Kidney (tissue), 14 donors: Measurements from ENCODE around the gene GATA3. TPM values are rescaled to one million over a fixed set of nuclear protein-coding genes. Genes with fewer than 3 reads are reported as not detected.

ENCODE experiments used
- DNase-seq, 5 donors: peaks; one replicate each; pipeline ENCODE4 v3.0.0-alpha.2; 2013 to 2020
- FAIRE-seq: peaks from 2 replicates; lab custom pipeline; 2012; peaks lifted over from hg19 to GRCh38; lab: Jason Lieb, UNC
- H3K27ac ChIP-seq, 2 donors: one replicate each; pipeline ENCODE4 v1.7.0; 2013; ENCODE audit warnings: low read depth in 2 of 2, low read length in 2 of 2, inconsistent platforms in 1 of 2
- H3K27me3 ChIP-seq: one replicate; pipeline ENCODE4 v1.7.1; 2013; ENCODE audit warnings: low read length, inconsistent platforms; ENCODE audit not compliant: control insufficient read depth, insufficient read depth
- H3K36me3 ChIP-seq, 3 donors: one replicate each; pipeline versions ENCODE4 v1.7.0 to v1.7.1; 2013; ENCODE audit warnings: low read length in 3 of 3, control low read depth in 1 of 3, inconsistent platforms in 1 of 3; ENCODE audit not compliant: insufficient read depth in 3 of 3, control insufficient read depth in 2 of 3
- H3K4me1 ChIP-seq, 3 donors: one replicate each; pipeline versions ENCODE4 v1.7.0 to v1.7.1; 2013; ENCODE audit warnings: low read length in 3 of 3, inconsistent platforms in 1 of 3, low read depth in 1 of 3; ENCODE audit not compliant: control insufficient read depth in 2 of 3, insufficient read depth in 2 of 3
- H3K4me3 ChIP-seq, 3 donors: one replicate each; pipeline versions ENCODE4 v1.7.0 to v1.8.1; 2013; ENCODE audit warnings: low read length in 3 of 3, control low read depth in 1 of 3, inconsistent platforms in 1 of 3
- H3K9ac ChIP-seq, 3 donors: one replicate each; pipeline versions ENCODE4 v1.7.0 to v1.7.1; 2013; ENCODE audit warnings: low read length in 3 of 3, control low read depth in 1 of 3, inconsistent platforms in 1 of 3
- H3K9me3 ChIP-seq, 3 donors: one replicate each; pipeline versions ENCODE4 v1.7.0 to v1.7.1; 2013; ENCODE audit warnings: low read length in 3 of 3, control low read depth in 1 of 3, inconsistent platforms in 1 of 3; ENCODE audit not compliant: control insufficient read depth in 2 of 3, insufficient read depth in 1 of 3
- intact Hi-C: fragments of 100-400 bp; cut with DNase I; formaldehyde crosslinking; loops from one replicate; pipeline ENCODE4 v1.11.1; 2022
- polyA plus RNA-seq: library from polyadenylated mRNA; stranded (reverse); fragments of 350-450 nt; fragmentation: Illumina TruSeq; extraction: RNeasy Lipid Tissue Mini Kit (QIAGEN cat#74804); gene quantifications from one replicate; pipeline ENCODE4 v1.2.3, GENCODE V29; 2014; ENCODE audit warnings: low read depth, low replicate concordance; ENCODE audit not compliant: insufficient read depth
- total RNA-seq: library from RNA; stranded (reverse); fragmentation: NEBNext Ultra II Directional; extraction: Animal tissue kit (Norgen Biotek cat#: 25700); gene quantifications from one replicate; pipeline ENCODE4 v1.2.1, GENCODE V29; 2021
- TF ChIP-seq, protein P1 (sequence below): IDR thresholded peaks from 3 replicates; pipeline ENCODE4 v1.5.1; 2012; ENCODE audit warnings: mild to moderate bottlenecking, moderate library complexity, borderline replicate concordance; ENCODE audit not compliant: insufficient read depth; ENCODE audit errors: extremely low read depth
- donor health status: control.
- donor health status: control.
- donor health status: control.
- donor health status: control.
- donor health status: control.
- donor health status: DM: yes; HTN: yes; CAD: no.
- donor health status: Normal renal cell carcinoma (clear cell type).

The GATA3 gene
- total and polyA plus RNA-seq, 2 donors from 2014 or later: 23.5 to 45.9 TPM

DNA sequence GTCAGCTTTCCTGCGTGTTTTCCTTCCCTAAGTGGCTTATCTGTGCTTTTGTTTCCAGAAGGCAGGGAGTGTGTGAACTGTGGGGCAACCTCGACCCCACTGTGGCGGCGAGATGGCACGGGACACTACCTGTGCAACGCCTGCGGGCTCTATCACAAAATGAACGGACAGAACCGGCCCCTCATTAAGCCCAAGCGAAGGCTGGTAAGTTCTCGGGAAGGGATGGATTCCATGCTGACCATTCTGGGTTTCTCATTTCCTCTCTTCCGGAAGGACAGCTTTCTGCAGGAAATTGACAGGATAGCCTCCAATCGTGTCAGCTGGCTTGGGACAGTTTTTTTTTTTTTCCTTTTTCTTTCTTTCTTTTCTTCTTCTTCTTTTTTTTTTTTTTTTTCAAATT, 9.4 kb downstream of the GATA3 start:
- peak overlapping the region in 1 of 3 donors; percentile 17 for H3K4me3 ChIP-seq

DNA sequence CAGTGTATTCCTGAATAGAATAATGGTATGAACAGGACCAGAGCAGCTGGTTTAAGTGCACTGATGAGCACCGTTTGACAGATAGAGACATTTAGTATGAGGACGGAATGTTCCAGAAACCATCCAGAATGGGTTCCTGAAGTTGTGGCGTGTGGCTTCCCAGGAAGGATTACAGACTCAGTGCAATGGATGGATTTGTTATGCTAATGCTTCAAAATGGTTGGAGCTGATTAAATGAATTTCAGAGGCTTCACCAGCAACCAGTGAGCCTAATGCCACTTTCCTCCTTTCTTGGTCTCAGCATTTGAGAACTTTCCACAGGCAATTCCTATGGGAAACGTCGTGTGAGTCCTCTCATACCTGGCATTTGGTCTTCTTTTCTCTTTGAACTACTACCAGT, 9.9 kb downstream of the GATA3 start:
- Histone ChIP-seq H3K36me3 (peaks cover 0 to 2% (median 0%) of the 10 kb centered on the region in 3 donors), H3K9me3 (no peaks in the 10 kb centered on the region), H3K9ac (no peak overlapping the region), H3K27me3 (peaks cover 10% of the 10 kb centered on the region), H3K4me1 (no peaks in the 10 kb centered on the region), H3K27ac (peak overlapping the region in 1 of 2 donors; percentile 1), H3K4me3 (no peak overlapping the region)
- no peak for FAIRE-seq
- TF ChIP-seq, protein P1, sequence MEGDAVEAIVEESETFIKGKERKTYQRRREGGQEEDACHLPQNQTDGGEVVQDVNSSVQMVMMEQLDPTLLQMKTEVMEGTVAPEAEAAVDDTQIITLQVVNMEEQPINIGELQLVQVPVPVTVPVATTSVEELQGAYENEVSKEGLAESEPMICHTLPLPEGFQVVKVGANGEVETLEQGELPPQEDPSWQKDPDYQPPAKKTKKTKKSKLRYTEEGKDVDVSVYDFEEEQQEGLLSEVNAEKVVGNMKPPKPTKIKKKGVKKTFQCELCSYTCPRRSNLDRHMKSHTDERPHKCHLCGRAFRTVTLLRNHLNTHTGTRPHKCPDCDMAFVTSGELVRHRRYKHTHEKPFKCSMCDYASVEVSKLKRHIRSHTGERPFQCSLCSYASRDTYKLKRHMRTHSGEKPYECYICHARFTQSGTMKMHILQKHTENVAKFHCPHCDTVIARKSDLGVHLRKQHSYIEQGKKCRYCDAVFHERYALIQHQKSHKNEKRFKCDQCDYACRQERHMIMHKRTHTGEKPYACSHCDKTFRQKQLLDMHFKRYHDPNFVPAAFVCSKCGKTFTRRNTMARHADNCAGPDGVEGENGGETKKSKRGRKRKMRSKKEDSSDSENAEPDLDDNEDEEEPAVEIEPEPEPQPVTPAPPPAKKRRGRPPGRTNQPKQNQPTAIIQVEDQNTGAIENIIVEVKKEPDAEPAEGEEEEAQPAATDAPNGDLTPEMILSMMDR: no peak
- intact Hi-C loops: no loop called here
- no peak for DNase-seq

More for the DNA sequence above, 9.4 kb downstream of the GATA3 start:
- Histone ChIP-seq H3K36me3 (no peaks in the 10 kb centered on the region), H3K4me1 (peaks cover 0 to 3% (median 0%) of the 10 kb centered on the region in 3 donors), H3K9ac (peak overlapping the region in 1 of 3 donors; percentile 23), H3K27ac (no peak overlapping the region), H3K9me3 (no peaks in the 10 kb centered on the region), H3K27me3 (peaks cover 15% of the 10 kb centered on the region)
- intact Hi-C loops: no loop called here
- FAIRE-seq (no peak), DNase-seq (no peak)
- TF ChIP-seq, protein P1: no peak

DNA sequence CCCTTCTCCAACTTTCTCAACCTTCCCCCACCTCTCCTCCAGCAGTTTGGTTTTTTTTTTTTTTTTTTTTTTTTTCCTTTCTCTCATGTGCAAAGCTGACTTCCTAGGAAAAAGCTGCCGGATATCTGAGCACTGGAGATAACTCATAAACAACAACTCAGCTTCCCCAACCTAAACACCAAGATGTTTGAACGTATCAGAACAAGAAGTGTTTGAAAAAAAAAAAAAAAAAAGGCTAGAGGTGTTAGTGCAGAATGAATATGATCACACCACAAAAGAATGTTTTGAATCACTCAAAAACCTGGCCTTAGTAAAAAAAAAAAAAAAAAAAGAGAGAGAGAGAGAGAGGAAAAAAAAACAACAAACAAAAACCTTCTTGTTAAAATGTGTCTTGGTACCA, 11.2 kb downstream of the GATA3 start:
- H3K9ac ChIP-seq: no peak overlapping the region
- H3K27me3 ChIP-seq: peaks cover 6% of the 10 kb centered on the region
- no peak overlapping the region for H3K27ac ChIP-seq
- H3K36me3 ChIP-seq: peaks cover 0 to 3% (median 0%) of the 10 kb centered on the region in 3 donors
- FAIRE-seq (no peak), DNase-seq (peak in 1 of 5 donors; percentile 54)
- TF ChIP-seq, protein P1: no peak
- no peaks in the 10 kb centered on the region for H3K9me3 ChIP-seq
- no peaks in the 10 kb centered on the region for H3K4me1 ChIP-seq
- H3K4me3 ChIP-seq: no peak overlapping the region
- intact Hi-C loops: no loop called here

DNA sequence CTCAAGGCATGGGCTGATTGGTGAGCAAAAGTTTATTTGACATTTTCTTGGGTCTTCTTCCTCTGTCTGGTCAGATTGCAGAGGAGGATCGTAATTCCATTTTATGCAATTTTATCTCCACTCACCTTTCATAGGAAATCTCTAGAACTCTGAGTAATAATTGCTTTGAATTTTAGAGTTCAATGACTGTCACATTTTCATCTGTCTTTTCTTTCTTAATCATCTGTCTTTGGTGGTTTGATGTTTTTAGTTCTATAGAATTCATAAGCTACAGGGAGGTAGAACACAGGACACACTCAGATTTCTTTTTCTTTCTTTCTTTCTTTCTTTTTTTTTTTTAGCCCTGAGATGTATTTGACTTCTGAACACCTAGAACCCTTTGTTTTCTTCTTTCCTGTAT, 11.6 kb downstream of the GATA3 start:
- TF ChIP-seq, protein P1: no peak
- Histone ChIP-seq H3K27ac (no peak overlapping the region), H3K36me3 (peaks cover 0 to 3% (median 0%) of the 10 kb centered on the region in 3 donors), H3K27me3 (peaks cover 6% of the 10 kb centered on the region), H3K9me3 (no peaks in the 10 kb centered on the region), H3K4me1 (no peaks in the 10 kb centered on the region), H3K4me3 (no peak overlapping the region), H3K9ac (no peak overlapping the region)
- FAIRE-seq: no peak
- DNase-seq: no peak
- intact Hi-C loops: no loop called here
